ENCODE results near the gene WIPF2.
"Not testable (repeated sequence)": the region's sequence is repeated elsewhere in the genome, so short reads cannot be mapped to it uniquely, and the experiment has no call there.

Gene WIPF2

DNA sequence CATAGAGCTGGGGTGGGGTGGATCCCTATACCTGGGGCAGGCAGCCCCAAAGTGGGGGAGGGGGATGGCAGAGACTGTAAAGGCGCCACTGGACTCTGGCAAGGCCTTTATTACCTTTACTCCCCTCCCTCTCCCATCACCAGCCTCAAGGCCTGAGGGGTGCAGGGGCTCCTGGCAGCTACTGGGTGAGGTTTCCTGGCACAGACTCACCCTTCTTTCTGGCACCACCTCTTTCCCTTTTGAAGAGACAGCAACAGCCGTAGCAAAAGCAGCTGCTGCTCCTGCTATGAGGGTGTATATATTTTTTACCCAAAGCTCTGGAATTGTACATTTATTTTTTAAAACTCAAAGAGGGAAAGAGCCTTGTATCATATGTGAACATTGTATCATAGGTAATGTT, 24.3 kb upstream of the WIPF2 start:
- no peak for FAIRE-seq

DNA sequence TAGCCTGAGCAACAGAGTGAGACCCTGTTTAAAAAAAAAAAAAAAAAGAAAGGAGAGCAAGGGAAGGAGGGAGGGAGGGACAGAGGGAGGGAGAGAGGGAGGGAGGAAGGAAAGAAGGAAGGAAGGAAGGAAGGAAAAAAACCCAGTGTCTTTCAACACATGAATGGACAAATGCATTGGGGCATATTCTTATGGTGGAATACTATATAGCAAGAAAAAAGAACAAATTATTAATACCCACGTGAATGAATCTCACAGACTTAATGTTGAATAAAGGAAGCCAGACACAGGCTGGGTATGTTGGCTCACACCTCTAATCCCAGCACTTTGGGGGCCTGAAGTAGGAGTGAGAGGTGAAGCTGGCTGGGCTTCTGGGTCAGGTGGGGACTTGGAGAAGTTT, 21.6 kb upstream of the WIPF2 start:
- no peak for FAIRE-seq

DNA sequence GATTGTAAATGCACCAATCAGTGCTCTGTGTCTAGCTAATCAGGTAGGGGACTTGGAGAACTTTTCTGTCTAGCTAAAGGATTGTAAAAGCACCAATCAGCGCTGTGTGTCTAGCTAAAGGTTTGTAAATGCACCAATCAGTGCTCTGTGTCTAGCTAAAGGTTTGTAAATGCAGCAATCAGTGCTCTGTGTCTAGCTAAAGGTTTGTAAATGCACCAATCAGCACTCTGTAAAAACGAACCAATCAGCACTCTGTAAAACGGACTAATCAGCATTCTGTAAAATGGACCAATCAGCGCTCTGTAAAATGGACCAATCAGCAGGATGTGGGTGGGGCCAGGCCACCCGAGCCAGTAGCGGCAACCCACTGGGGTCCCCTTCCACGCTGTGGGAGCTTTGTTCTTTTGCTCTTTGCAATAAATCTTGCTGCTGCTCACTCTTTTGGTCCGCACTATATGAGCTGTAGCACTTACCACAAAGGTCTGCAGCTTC, 21.1 kb upstream of the WIPF2 start:
- FAIRE-seq = not testable (repeated sequence)

DNA sequence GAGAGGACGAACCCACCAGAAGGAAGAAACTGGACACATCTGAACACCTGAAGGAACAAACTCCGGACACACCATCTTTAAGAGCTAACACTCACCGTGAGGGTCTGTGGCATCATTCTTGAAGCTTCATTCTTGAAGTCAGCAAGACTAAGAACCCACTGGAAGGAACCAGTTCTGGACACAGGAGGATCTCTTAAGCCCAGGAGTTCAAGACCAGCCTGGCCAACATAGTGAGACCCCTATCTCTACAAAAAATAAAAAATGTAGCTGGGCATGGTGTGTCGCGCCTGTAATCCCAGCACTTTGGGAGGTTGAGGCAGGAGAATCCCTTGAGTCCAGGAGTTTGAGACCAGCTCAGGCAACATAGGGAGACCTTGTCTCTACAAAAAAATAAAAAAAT, 20.5 kb upstream of the WIPF2 start:
- no peak for FAIRE-seq

DNA sequence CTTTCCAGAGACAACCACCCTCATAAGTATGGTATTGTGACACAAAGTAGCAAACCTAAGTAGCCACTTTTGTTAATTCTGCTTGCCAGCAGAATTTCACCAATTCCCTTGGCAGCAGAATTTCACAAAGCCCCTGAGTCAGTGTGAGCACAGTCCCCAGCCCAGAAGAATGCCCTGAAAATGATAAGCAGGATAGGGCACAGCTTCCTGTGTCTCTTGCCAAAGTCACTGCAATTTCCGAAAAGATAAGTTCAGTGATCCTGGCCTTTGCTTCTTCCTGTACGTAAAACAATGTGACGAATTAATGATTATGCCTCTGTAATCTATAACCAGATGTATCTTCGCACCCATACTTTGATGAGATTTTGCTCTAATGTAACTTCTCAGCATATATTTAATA, 16.0 kb upstream of the WIPF2 start:
- FAIRE-seq = no peak

DNA sequence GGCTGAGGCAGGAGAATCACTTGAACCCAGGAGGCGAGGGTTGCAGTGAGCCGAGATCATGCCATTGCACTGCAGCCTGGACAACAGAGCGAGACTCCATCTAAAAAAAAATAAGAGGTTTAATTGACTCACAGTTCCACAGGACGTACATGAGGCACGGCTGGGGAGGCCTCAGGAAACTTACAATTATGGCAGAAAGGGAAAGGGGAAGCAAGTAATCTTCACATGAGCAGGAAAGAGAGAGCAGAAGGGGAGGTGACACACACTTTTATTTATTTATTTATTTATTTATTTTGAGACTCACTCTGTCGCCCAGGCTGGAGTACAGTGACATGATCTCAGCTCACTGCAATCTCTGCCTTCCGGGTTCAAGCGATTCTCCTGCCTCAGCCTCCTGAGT, 12.9 kb upstream of the WIPF2 start:
- not testable (repeated sequence) for FAIRE-seq

DNA sequence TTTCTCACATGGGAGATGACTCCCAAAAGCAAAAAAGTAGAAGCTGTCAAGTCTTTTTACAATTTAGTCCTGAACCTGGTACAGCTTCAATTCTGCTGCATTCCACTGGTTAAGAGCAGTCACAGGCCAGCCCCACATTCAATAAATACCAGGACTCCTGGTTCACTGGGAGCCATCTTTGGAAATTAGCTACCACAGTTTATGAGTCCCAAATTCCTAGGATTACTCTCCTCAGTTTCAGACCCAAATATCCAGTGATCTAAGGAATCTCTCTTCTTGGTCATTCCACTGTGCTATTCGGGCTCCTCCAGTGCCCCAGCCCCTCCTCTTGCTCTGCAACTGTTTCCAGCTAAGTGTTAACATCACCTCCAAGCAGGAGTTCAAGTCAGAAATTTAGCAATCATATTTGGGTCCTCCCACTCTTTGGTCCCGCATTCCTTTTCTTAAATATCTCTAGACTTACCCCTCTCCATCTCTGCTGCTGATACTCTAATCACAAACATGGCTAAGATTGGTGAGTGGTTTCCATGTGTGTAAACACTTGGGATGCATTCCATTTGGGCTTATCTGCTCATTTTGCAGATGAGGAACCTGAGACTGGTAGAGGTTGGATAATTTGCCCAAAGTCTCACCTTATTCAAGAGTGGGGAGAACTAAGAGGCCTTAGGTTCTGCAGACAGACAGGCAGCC, 9.6 kb upstream of the WIPF2 start:
- no peak for FAIRE-seq

DNA sequence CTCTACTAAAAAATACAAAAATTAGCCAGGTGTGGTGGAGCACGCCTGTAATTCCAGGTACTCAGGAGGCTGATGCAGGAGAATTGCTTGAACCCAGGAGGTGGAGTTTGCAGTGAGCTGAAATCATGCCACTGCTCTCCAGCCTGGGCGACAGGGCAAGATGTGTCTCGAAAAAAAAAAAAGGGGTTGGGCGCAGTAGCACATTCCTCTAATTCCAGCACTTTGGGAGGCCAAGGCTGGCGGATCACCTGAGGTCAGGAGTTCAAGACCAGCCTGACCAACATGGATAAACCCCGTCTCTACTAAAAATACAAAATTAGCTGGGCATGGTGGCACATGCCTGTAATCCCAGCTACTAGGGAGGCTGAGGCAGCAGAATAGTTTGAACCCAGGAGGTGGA, 5.2 kb upstream of the WIPF2 start:
- not testable (repeated sequence) for FAIRE-seq

DNA sequence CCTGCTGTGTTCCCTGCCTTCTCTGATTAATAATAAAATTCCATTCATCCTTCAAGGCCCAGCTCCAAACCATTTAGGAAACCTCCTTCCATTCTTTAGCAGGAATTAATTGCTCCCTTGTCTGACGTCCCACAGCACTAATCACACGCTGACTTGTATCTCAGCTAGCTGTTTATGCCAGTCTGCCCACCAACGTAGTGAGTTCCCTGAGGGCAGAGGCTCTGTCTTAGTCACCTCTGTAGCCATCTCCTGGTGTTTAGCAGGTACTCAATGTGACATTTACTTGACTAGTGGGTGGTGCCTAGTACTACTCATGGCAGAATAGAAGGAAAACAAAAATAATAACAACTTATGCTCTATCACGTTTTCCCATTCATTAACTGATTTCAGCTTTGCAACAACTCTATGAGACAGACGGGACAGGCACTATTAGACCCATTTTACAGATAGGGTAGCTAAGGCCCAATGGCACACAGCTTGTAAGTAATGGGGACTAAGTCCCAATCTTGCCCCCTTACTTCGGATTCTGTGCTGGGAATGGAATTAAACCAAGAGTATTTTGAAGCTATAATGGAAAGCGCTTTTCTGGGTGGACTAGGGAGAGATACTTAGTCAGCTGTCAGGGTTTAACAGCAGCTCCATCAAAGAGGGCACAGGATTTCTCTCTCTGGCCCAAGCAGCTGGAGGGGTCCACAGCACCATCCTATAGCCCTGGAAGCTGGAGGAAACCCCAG, 931 bp upstream of the WIPF2 start:
- FAIRE-seq = no peak

DNA sequence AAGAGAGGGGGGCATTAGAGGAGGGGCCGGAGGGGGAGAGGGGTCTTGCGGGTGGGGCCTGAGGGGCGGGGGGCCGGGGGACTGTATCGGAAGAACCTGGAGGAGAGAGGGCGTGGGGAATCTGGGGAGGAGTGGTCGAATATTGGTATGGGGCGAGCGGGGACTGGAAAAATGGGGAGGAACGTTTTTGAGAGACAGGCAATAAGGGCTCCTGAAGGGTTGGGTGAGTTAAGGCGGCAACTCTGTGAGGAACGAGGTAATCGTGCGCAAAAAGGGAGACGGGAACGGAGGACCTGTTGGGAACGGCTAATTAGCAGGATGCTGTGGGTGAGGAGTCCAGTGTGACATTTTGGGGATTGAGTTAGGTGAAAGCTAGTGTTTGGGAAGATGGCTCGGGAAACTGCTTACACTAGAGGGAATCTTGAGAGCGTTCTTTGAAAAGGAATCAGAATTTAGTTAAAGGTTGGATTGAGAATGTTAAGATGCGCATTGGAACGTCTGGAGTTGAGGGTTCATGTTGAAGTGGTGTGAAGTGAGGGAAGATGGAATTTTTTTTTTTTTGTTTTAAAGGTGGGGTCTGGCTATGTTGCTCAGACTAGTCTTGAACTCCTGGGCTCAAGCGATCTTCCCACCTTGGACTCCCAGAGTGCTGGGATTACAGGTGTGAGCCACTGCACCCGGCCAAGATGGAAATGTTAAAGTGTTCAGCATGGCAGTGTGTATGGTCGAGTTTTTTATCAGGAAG, 662 bp downstream of the WIPF2 start:
- FAIRE-seq = no peak

DNA sequence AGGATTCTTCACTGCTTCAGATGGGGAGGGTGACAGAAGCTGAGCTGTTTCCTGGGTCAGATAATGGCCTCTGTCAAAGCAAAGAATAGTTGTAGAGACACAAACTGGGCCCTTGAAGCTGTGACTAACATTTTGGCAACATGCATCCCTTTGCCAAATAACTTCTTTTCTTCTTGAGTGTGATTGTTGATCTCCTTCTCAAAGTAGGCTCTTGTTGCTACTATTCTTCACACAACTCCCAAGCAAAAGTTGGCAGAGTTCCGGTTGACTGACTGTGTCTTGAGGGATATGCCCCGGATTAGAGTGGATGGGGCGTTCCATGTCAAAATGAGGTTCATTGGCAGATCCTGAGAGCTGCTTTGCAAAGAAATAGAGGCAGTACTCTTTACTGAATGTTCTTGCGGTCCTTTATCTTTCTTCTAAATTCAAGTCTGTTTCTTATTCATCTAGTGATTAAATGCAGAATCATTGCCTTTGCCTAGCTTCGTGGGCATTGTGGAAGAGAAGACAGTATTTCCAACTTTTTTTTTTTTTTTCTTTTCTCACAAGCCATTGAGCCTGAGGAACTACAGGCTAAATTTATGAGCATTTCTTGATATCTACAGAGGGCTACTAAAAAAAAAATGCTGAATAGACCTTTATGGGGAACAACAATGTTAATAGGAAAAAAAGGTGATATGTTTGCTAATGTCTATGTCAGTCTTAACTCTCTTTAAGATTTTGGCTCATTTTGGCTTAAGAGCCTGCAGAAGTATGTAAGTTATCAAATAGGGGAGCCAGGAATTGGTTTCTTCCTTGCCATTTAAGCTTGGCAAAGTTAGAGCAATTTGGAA, 5.8 kb downstream of the WIPF2 start:
- FAIRE-seq = no peak

DNA sequence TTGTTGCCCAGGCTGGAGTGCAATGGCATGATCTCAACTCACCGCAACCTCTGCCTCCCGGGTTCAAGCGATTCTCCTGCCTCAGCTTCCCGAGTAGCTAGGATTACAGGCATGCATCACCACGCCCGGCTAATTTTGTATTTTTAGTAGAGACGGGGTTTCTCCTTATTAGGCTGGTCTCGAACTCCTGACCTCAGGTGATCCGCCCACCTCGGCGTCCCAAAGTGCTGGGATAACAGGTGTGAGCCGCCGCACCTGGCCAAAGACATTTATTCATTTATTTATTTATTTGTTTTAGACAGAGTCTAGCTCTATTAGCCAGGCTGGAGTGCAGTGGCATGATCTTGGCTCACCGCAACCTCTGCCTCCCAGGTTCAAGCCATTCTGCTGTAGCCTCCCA, 10.0 kb downstream of the WIPF2 start:
- not testable (repeated sequence) for FAIRE-seq

DNA sequence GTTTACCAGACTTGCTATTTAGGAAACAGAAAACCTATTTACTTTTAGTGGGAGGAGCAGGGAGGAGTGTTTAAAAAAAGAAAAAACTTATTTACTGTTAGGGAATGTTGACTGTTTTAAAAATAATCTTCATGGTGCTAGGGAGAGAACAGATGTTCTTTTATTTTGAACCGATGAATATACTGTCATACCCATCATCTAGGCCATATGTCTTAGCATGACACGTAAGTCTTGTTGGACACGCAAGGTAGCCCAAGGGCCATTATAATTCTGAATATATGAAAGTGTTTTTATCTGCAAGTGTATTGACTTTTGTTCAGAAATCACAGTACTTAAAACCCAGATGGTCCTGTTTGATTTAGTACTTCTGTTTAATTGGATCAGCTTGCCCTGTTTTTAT, 11.6 kb downstream of the WIPF2 start:
- peak; percentile 72 for FAIRE-seq

DNA sequence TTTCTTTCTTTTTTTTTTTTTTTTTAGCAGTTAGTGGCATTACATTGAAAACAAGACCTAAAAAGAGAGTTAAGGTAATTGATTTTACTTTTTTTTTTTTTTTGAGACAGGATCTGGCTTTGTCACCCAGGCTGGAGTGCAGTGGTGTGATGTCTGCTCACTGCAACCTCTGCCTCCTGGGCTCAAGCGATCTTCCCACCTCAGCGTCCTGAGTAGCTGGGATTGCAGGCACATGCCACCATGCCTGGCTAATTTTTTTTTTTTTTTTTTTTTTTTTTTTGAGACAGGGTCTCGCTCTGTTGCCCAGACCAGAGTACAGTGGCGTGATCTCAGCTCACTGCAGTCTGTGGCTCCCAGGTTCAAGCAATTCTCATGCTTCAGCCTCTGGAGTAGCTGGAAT, 12.8 kb downstream of the WIPF2 start:
- not testable (repeated sequence) for FAIRE-seq

DNA sequence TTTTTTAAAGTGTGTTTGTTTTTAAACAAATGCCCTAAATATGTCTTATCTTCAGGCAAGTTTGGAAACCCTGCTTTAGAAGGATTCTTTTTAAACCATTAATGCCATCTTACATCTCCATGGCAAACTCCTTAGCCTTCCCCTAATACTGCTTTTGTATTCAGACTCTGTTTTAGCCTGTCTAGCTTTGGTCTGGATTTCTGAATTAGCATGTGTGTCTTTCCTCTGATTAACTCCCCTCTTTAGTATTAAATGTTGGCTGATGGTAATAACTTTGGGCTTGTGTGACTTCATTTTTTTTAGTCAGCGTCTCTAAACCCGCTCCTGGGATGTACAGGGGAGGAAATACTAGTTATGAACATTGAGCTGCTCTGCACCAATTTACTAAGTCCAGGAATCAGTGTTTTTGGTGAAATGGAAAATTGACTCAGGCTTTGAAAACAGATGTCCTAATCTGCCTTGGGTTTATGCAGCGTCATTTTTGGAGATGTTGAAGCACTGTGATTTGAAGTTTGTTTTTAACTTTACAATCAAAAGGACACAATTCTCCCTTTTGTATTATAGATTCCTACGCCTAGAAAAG, 22.2 kb downstream of the WIPF2 start:
- FAIRE-seq = no peak

DNA sequence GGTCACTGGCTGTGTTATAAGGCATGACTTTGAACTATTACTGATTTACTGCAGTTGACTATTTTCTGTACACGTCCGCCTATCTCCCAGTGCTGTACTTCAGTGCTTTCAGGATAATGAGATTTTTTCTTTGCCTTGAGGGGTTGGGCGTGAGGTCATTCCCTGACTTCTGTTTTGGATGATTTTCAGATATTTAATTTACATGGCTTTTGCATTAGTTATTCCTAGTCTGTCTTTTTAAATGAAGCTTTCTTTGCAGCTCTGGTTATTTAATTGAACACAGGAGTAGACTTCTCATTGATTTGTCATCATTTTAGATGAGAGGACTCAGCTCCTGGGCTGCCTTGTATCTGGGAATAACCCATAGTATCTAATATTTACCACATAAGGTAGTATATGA, 23.7 kb downstream of the WIPF2 start:
- FAIRE-seq = no peak

DNA sequence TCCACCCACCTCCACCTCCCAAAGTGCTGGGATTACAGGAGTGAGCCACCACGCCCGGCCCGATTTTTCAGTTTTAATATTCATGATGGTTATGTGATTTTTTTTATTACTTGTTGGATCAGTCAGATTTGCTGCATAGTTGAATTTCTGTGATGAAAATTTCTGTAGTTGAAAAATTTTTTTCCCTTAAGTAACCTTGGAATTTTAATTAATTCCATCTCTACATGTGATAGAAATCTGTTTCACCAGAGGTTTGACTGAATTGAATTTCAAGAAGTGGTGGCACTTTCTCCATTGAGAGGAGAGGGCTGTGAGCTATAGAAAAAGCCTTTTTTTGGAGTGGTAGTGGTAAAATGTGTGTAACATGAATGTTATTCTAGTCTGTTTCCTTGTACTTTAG, 24.7 kb downstream of the WIPF2 start:
- FAIRE-seq = no peak

DNA sequence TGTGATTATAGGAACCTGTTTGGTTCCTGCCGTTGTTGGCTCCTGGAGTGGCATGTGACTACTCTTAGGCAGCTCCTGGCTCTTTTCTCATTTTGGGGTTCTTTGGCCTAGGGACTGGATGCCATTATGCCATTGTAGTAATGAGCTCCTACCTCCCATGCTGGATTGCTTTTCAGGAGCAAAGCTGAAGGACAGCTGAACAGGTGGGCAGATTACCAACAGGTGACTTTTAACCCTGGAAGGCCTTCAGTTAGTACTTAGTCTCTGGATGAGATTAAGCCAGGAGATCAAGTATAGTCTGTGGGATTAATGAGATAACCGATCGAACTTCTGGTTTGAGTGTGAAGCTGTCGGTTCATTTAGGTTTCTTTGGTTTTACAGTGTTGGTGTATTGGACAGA, 25.2 kb downstream of the WIPF2 start:
- no peak for FAIRE-seq

DNA sequence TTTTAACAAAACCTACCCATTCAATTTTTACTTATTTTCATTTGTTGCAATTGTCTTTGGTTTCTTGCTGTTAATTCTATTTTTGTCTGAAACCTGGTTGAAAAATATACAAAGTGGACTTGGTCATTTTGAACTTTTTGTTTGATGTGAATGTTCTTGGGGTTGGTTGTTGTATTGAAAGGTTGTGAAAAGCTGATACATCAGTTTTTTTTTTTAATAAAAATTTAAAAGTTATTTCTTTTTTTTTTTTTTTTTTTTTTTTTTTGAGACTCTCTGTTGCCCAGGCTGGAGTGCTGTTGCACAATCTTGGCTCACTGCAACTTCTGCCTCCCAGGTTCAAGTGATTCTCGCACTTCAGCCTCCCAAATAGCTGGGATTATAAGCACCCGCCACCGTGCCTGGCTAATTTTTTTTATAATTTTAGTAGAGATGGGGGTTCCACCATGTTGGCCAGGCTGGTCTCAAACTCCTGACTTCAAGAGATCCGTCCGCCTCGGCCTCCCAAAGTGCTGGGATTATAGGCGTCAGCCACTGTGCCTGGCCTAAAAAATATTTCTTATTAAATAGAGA, 28.9 kb downstream of the WIPF2 start:
- FAIRE-seq = no peak

DNA sequence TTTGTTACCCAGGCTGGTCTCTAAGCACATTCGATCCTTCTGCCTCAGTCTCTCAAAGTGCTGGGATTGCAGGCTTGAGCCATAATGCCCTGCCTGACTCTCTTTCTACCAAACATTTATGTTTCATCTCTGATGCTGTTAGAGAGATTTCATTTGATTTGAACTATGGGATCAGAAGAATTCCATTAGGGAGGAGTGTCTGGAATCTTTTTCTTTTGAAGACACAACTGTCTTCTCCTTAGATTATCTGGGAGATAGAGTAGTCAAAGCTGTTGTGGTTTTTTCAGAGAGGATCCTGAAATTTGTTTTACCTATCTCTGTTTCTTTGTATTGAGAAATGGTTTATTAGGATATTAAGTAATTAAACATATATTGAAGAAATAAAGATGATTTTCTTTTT, 29.4 kb downstream of the WIPF2 start:
- no peak for FAIRE-seq

DNA sequence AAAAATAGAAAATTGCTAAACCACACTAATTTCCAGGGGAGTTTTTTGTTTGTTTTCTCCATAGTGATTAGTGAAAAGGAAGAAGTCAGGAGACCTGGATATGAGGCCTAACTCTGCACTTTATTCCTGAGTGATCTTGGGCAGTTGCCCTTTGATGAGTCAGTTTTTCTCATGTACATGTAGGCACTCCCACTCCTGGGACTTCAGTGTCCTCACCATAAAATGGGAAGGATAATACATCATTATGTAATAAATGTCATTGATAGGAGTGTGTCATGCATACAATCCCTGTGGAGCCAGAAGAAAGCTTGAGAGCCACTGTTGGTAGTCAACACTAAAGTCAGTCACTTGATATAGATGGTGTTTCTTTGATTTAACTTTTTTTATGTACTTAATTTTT, 32.5 kb downstream of the WIPF2 start:
- FAIRE-seq = no peak

DNA sequence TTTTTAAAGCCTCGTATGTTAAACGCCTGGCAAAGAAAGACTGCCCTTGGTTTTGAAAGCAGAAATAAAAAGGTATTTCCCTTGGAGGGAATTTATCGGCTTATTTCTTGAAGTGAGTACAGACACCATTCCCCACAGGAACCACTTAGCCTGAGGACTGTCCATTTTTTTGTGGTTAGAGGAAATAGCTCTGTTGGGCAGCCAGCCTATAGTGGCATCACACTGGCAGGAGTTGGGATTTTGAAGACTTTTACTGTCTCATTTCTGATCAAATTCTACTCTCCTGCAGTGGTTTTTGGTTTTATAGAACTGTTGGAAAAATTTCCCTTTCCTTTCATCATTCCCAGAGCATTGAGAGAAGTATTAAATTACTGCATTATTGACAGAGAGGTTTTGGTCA, 34.5 kb downstream of the WIPF2 start:
- FAIRE-seq = no peak
